SK-N-DZ (cell line): ENCODE results near the gene OOSP2.

Source experiments
- DNase-seq: peaks from one replicate; pipeline ENCODE4 v3.0.0-alpha.2; 2015; ENCODE audit warnings: low spot score

OOSP2 gene

GRCh38 chr11:60078745-60079144 is 38.5 kb downstream of the OOSP2 start:
- DNase-seq = no peak

GRCh38 chr11:60080535-60080934 is 40.3 kb downstream of the OOSP2 start:
- DNase-seq = no peak

GRCh38 chr11:60084631-60085273 is 44.5 kb downstream of the OOSP2 start:
- DNase-seq = no peak

GRCh38 chr11:60085909-60086308 is 45.7 kb downstream of the OOSP2 start:
- no peak for DNase-seq

GRCh38 chr11:60087239-60087638 is 47.0 kb downstream of the OOSP2 start:
- no peak for DNase-seq

GRCh38 chr11:60088364-60088763 is 48.2 kb downstream of the OOSP2 start, which contains the start of gene MS4A2:
MS4A2 (plus strand) TSS chr11:60088664; CDS start chr11:60088766, 102 bp downstream.
- DNase-seq = no peak

- no peak for DNase-seq
These were observed 55.4 kb downstream of the OOSP2 start for GRCh38 chr11:60095477-60096120.

- no peak for DNase-seq
These were observed 57.0 kb downstream of the OOSP2 start for GRCh38 chr11:60097189-60097588.
